Activated T-cell treated with anti-CD3 and anti-CD28 coated beads, Interleukin-2, amount 50 U/mL, for 48 hours (primary cell): ENCODE measurements around the gene SC5D.

Experiments
- DNase-seq, 2 experiments: peaks; one replicate each; pipeline ENCODE4 v3.0.0-alpha.2; 2020

Gene SC5D

DNA sequence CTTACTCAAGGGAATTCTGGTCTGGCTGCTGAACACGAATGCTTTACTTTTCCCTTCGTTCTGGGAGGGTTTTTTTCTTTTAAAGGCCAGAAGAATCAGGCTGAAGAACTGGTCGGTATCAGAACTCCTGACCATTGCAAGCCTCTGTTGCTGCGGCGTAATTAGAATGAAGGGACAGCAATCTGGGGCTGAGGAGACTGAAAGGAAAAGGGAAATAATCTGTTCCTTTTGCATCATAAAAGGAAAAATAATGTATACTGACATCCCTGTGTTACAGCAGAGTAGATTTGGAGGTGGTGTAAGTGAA is 670 bp downstream of the SC5D start:
- DNase-seq, result no peak

DNA sequence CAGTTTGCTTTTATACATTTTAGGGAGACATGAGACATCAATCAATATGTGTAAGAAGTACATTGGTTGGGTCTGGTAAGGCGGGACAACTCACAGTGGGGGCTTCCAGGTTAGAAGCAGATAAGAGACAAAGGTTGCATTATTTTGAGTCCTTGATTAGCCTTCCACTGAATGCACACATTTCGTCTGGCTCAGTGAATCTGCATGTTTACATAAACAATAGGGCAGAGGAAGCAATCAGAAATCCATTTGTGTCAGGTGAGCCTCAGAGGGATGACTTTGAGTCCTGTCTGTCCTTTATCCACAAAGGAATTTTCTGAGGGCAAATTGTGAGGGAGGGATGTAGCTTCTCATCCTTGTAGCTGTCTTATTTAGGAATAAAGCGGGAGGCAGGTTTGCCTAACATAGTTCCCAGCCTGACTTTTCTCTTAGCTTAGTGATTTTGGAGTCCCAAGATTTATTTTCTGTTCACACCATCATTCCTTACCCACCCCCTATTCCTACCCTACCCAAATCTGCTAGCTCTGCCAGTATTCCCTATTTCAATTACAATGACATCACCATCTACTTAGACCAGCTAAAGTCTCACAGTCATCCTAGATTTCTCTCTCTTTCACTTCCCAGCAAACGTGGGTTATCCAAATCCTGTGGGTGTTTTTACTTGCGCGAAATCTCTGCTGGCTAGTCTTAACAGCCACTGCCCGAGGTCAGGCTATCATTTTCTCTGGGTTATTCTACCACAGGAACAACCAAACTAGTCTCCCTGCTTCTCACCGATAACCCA is 2.9 kb downstream of the SC5D start:
- no peak for DNase-seq

GRCh38 chr11:121297872-121298271 is 5.3 kb downstream of the SC5D start:
- no peak for DNase-seq

GRCh38 chr11:121298774-121299173 is 6.2 kb downstream of the SC5D start:
- DNase-seq, result no peak

GRCh38 chr11:121299417-121299816 is 6.8 kb downstream of the SC5D start:
- no peak for DNase-seq

DNA sequence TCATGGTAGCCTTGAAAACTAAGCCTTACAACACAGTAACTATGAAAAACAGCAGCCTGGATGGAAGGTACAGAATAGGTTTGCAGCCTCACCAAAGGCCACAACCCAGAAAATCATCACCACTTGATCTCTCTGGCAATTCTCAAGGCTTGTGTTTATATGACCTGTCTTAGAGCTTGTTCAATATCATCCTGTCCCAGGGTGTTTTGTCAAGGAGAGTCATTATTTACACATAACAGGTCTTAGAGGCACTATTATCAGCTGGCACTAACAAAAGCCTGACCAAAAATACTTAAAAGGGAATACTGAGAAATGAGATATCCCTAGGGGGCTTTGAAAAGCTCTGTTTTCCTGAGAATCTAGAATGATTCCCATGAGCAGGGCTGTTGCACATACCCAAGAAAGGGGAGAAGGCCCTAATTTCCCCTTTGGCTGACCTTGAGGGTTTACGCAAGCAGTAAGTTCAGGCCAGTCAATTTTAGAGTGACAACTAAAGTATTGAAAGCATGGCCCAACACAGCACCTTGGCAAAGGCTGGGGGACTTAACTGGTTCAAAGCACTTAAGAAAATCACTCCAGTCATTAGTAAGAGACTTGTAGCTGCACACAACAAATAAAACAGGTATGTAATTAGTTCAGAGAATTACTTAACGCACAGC is 7.9 kb downstream of the SC5D start:
- no peak for DNase-seq

GRCh38 chr11:121300972-121301699 is 8.6 kb downstream of the SC5D start:
- no peak for DNase-seq

DNA sequence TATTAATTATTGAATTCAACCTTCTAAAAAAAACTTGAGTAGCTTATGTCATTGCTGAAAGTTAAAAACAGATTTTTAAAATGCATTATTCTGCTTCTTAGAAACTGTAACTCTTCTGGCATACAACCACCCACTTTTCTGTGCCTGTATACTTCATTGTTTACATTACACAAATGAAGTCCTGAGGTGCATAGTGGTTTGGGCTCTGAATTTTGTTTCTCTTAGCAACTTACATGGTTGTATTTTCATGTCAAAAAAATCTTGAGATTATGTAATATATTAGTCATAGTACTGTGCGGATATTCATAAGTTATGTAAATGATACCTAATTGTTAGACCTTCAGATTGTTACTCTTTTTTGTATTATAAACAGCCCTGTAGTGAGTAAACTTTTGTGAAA is 12.2 kb downstream of the SC5D start:
- no peak for DNase-seq

DNA sequence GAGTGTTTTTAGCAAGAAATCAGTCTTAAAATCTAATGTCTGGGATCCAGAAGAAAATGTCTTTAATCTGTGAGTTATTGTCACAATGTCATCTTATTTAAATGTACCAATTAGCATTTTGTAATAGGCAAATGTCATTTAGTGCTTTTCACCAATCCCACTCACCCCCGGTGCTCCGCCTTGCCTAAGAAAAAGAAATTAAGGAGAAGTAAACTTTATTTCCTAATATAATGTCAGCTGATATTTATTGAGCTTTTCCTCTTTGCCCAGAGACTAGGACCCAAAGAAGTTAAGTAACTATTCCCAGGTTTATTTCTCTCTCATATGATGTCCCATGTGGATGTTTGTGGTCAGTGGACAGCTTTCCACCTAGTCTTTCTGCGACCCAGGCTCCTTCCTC is 16.2 kb downstream of the SC5D start:
- no peak for DNase-seq

- no peak for DNase-seq
Measured at GRCh38 chr11:121309688-121310087, 17.1 kb downstream of the SC5D start.

DNA sequence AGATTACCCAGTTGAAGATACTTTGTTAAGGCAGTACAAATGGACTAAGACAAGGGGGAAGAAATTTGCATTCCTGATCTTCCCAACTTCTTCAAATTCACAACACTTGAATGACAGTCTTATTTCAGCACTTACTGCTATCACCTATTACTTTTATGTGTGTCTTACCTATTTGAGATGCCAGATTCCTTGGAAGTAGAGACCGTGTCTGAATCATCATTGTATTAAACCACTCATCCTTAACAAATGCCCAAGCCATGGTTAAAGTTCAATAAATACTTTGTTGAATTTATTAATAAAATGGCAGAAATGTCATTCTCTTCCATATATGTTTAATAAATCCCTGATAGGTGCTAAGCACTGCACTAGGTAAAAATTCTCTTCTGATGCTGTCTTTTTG is 18.3 kb downstream of the SC5D start:
- DNase-seq, result no peak

DNA sequence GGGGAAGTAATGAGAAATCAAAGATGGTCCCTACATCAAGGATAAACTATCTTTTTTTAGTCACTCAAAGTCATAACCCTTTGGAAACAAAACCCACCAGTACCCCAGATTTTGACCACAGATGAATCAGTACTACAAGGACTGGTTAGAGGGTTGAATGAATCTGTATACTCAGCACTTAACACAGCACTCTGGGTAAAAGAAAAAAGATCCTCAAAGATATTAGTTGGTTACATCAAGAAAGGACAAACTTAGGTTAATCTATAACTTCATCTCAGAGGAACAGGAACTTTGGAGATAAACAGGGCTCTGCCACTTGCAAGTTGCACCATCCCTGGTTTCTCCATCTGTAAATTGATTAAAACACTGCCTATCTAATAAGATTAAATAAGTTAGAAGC is 18.8 kb downstream of the SC5D start:
- no peak for DNase-seq

- DNase-seq, result no peak
Measured at GRCh38 chr11:121312483-121312882, 19.9 kb downstream of the SC5D start.

- no peak for DNase-seq
Measured at GRCh38 chr11:121318848-121319834, 26.6 kb downstream of the SC5D start.

- DNase-seq, result peak in 1 of 2 experiments; percentile 36
Measured at GRCh38 chr11:121321614-121322243, 29.2 kb downstream of the SC5D start.

GRCh38 chr11:121323046-121323607 is 30.6 kb downstream of the SC5D start:
- no peak for DNase-seq

- no peak for DNase-seq
Measured at GRCh38 chr11:121326230-121326629, 33.7 kb downstream of the SC5D start.

DNA sequence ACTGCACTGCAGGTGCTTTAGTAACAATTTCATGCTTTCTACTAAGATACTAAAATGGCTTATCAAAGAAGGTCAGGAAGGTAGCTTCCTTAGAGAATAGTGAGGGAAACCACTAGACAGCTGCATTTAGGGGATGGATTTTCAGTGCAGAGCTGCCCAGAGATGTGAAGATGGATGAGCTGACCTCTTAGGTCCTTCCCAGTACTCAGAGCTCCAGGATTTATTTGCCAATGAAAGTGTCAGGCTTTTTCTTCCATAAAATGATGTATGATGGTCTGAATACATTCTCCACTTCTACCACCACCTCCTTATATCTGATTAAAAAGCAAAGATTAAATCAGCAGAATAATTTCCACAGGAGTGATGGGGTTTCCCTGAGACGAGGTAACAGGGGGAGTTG is 35.0 kb downstream of the SC5D start:
- no peak for DNase-seq

DNA sequence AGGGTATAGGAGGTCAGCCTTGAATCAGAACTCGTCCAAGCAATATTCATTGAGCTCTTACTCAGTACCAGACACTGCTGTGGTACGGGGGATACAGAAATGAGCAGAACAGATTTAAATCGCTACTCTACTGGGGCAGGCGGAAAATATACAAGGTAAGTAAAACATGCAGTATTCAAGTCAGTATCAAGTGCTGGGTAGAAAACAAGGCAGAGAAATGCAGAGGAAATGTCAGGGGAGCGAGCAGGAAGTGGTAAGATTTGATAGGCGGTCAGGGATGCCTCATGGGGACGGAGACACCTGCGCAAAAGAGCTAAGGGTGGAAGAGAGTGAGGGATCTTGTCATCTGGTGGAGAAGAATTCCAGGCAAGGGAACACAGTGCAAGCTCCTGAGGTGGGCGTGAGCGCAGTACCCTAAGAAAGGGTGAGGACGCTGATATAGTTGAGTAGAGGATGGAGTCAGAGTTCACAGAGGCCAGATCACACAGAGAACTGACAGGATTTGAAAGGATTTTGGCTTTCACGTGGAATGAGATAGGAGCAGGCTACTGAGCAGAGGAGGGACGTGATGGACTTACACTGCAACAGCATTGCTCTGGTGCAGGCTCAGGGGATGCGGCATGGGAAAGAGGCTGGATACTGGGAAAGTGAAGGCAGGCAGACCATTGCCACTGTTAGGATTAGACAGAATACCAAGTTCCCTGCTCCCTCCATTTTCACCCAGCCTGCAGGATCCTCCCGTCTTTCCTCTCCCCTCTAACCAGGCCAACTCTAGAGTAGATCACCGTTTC is 35.8 kb downstream of the SC5D start:
- DNase-seq, result peak; percentile 43 to 51

DNA sequence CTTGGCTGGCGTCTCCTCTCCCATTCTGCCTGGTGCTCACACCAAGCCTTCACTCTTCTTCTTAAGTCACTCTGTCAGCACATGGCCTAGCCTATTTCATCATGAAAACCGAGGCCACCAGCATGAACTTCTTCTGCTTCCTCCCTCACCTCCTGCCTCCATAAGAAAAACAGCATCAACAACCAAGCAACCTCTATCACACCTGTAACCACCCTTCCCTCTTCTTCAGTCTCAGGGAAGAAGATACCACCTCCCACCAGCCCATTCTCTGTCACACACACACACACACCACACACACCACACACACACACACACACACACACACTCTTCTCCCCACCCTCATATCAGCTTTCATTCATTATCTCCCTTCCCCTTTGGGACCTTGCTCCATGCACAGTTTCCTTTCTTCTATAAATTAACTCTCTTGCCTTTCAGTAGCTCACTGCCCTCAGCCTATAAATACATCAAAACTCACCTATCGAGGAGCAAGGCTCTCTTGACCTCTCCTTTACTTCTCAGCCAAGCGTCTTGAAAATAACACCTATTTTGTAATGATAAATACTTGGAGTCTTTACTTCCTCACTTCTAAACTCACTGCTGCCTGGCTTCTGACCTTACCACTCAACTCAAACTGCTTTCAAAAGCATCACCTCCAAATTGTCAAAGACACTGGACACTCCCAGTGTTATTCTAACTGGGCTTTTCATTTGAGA is 36.6 kb downstream of the SC5D start:
- DNase-seq, result no peak
